ENCODE results near the gene SLC7A8.

The SLC7A8 gene

DNA sequence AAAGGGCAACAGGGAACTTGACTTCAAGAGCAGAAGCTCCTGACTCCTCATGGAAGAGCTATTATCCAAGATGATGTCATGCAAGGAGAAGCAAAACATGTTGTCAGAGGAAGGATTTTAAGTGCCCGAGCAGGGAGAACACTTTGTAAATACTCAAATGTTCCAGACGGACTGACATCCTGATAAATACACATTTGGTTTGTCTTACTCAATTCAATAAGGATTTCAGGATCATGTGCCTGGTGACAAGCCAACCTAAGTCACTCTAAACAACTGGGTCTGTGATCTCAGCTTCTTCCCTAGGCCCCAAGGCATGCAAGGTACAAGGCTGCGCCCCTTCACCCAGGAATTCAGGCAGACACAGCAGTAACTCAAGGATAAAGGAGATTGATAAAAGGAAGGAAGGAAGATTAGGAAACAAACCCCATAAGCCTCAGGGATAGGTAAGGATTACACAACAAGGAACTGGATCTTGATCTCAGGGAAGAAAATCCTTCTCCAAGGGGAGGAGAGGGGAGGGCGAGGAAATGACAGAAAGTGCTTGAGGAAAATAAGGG lies 37.6 kb downstream of the SLC7A8 start:
- Histone ChIP-seq H4K20me1 (ENCODE audit: control insufficient read depth, insufficient read depth, low read depth, low read length) (no peaks in the 10 kb centered on the region), H3K27ac (ENCODE audit: low read depth, low read length) (no peak overlapping the region), H3F3A (ENCODE audit: control insufficient read depth, insufficient read depth) (no peaks in the 10 kb centered on the region), H3K4me3 (ENCODE audit: low read length) (no peak overlapping the region), H3K36me3 (ENCODE audit: control insufficient read depth, low read length) (no peaks in the 10 kb centered on the region), H3K27me3 (ENCODE audit: control insufficient read depth, low read length) (peaks cover 19% of the 10 kb centered on the region; the same call in 1 of the 2 replicates), H3K4me2 (ENCODE audit: low read length) (no peak overlapping the region), H3K79me2 (ENCODE audit: control insufficient read depth, low read length) (no peaks in the 10 kb centered on the region), H3K9me2 (replicated peaks; ENCODE audit: control insufficient read depth, low read length) (no peaks in the 10 kb centered on the region), H3K9me3 (ENCODE audit: control insufficient read depth, insufficient read depth, low read length) (no peaks in the 10 kb centered on the region), H3K4me1 (ENCODE audit: control insufficient read depth, low read length) (peaks cover 6% of the 10 kb centered on the region; the same call in 1 of the 2 replicates)
- TF ChIP-seq EZH2phosphoT487 (IDR thresholded peaks at IDR 0.05; ENCODE audit: borderline replicate concordance, low read length) (no peak), CTCF (IDR thresholded peaks at IDR 0.05; ENCODE audit: low read depth, low read length, poor library complexity, severe bottlenecking) (no peak)

DNA sequence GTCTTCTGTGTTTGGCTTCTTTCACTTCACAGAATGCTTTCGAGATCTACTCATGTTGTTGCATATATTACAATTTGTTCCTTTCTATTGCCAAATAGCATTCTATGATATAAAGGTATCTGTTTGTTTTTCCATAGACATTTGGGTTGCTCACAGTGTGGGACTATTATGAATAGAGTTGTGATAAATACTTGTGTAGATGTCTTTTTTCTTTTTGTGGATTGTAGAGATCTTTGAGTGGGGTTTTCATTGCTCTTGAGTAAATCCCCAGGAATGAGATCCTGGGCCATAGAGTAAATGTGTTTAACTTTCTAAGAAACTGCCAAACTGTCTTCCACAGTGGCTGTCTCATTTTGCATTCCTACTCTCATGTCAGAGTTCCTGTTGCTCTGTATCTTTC lies 39.5 kb downstream of the SLC7A8 start:
- Histone ChIP-seq H3K4me1 (ENCODE audit: control insufficient read depth, low read length) (peaks cover 5% of the 10 kb centered on the region; the same call in 1 of the 2 replicates), H3K9me2 (replicated peaks; ENCODE audit: control insufficient read depth, low read length) (no peaks in the 10 kb centered on the region), H3K4me3 (ENCODE audit: low read length) (no peak overlapping the region), H4K20me1 (ENCODE audit: control insufficient read depth, insufficient read depth, low read depth, low read length) (no peaks in the 10 kb centered on the region), H3K27ac (ENCODE audit: low read depth, low read length) (no peak overlapping the region), H3K9me3 (ENCODE audit: control insufficient read depth, insufficient read depth, low read length) (no peaks in the 10 kb centered on the region), H3K36me3 (ENCODE audit: control insufficient read depth, low read length) (no peaks in the 10 kb centered on the region), H3K4me2 (ENCODE audit: low read length) (no peak overlapping the region), H3K27me3 (ENCODE audit: control insufficient read depth, low read length) (peaks cover 19% of the 10 kb centered on the region; the same call in 1 of the 2 replicates), H3F3A (ENCODE audit: control insufficient read depth, insufficient read depth) (no peaks in the 10 kb centered on the region), H3K79me2 (ENCODE audit: control insufficient read depth, low read length) (no peaks in the 10 kb centered on the region)
- no peak for TF ChIP-seq EZH2phosphoT487 (IDR thresholded peaks at IDR 0.05; ENCODE audit: borderline replicate concordance, low read length)
- no peak for TF ChIP-seq CTCF (IDR thresholded peaks at IDR 0.05; ENCODE audit: low read depth, low read length, poor library complexity, severe bottlenecking)

- no peaks in the 10 kb centered on the region for H4K20me1 ChIP-seq (ENCODE audit: control insufficient read depth, insufficient read depth, low read depth, low read length)
- no peaks in the 10 kb centered on the region for H3K79me2 ChIP-seq (ENCODE audit: control insufficient read depth, low read length)
- TF ChIP-seq CTCF (IDR thresholded peaks at IDR 0.05; ENCODE audit: low read depth, low read length, poor library complexity, severe bottlenecking) (no peak), EZH2phosphoT487 (IDR thresholded peaks at IDR 0.05; ENCODE audit: borderline replicate concordance, low read length) (no peak)
- H3K4me1 ChIP-seq (ENCODE audit: control insufficient read depth, low read length) = no peaks in the 10 kb centered on the region
- no peaks in the 10 kb centered on the region for H3F3A ChIP-seq (ENCODE audit: control insufficient read depth, insufficient read depth)
- H3K4me2 ChIP-seq (ENCODE audit: low read length) = no peak overlapping the region
- H3K4me3 ChIP-seq (ENCODE audit: low read length) = no peak overlapping the region
- no peak overlapping the region for H3K27ac ChIP-seq (ENCODE audit: low read depth, low read length)
- no peaks in the 10 kb centered on the region for H3K9me2 ChIP-seq (replicated peaks; ENCODE audit: control insufficient read depth, low read length)
- no peaks in the 10 kb centered on the region for H3K36me3 ChIP-seq (ENCODE audit: control insufficient read depth, low read length)
- peaks cover 20% of the 10 kb centered on the region; the same call in 1 of the 2 replicates for H3K27me3 ChIP-seq (ENCODE audit: control insufficient read depth, low read length)
- no peaks in the 10 kb centered on the region for H3K9me3 ChIP-seq (ENCODE audit: control insufficient read depth, insufficient read depth, low read length)
These were observed 40.6 kb downstream of the SLC7A8 start for GRCh38 chr14:23142826-23143225.

All from DOHH2 (cell line).